Activated CD8-positive, alpha-beta memory T cell treated with anti-CD3 and anti-CD28 coated beads, Interleukin-2, amount 50 U/mL, for 4 hours (primary cell): ENCODE results near the gene GMEB2.
"Not testable (repeated sequence)": the region's sequence is repeated elsewhere in the genome, so short reads cannot be mapped to it uniquely, and the experiment has no call there.

ENCODE experiments used
- DNase-seq: peaks from one replicate; pipeline ENCODE4 v3.0.0-alpha.2; 2020

The GMEB2 gene

DNA sequence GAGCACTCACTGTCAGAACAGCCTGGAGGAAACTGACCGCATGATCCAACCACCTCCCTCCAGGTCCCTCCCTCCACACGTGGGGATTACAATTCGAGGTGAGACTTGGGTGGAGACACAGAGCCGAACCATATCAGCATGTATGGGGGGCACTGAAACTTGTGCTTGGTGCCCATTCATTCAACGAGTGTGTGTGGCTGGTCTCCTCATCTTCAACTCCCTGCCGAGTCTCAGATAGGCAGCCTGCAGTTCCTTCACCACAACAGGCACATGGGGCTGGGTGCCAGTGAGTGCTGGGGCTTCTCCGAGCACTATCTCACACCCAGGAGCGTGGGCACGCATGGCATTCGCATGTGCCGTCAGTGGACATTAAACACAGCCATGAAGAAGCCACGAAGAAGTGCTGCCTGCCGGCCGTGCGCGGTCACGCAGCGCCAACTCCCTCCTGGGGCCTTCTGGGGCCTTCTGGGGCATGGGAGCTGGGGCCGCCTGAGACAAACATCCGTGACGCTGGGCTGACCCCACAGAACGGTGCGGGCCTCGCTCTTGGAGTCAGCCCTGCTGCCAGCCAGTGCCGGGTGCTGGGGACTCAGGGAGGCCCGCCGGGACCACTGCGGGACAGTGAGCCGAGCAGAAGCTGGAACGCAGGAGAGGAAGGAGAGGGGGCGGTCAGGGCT is 30.5 kb upstream of the GMEB2 start:
- no peak for DNase-seq

DNA sequence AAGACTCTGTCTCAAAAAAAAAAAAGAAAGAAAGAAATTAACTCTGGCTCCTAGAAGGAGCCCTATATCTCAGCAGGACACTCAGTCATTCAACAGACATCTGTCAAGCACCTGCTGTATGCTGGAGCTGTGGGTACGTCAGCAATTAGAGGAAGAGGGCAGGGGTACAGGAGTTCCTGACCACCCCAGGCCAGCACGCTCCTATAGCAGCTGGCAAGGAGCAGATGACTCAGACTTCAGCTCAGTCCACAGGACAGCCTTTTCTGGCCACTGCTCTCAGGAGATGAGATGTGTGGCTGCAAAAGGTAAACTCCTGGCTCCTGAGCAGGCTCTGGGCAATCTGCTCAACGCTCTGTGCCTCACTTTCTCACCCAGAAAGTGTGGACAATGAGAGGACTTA is 29.6 kb upstream of the GMEB2 start:
- DNase-seq = no peak

GRCh38 chr20:63655249-63655648 is 28.3 kb upstream of the GMEB2 start:
- DNase-seq = no peak

DNA sequence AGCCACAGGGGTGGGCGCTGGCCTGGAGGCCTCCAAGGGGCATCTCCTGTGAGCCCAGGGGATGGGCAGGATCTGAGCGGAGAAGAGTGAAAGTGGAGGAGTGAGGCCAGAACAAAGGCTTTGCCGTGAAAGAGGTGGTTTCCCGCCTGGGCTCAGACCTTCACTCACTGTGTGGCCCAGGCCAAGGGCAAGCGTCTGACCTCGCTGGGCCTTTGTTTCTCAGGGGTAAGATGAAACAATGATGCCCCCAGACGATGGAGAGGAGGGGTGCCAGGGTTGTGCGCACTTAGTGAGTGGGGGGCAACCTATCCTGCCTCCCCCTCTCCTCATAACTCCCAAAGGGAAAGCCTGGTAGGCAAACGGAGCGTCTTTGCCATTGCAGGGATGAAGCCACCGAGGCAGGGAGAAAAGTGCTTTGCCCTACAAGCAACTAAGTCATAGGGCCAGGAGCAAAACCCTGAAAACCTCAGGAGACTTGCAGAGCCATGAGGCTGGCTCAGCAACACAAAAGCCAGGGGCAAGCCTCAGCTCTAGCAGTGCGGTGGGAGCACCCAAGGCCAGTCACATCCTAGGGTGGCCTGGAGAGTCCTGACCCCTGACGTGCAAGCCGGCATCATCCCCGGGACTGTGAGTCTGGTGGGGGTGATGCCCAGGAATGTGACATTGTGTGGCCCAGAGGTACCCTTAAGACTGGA is 27.2 kb upstream of the GMEB2 start:
- DNase-seq = no peak

DNA sequence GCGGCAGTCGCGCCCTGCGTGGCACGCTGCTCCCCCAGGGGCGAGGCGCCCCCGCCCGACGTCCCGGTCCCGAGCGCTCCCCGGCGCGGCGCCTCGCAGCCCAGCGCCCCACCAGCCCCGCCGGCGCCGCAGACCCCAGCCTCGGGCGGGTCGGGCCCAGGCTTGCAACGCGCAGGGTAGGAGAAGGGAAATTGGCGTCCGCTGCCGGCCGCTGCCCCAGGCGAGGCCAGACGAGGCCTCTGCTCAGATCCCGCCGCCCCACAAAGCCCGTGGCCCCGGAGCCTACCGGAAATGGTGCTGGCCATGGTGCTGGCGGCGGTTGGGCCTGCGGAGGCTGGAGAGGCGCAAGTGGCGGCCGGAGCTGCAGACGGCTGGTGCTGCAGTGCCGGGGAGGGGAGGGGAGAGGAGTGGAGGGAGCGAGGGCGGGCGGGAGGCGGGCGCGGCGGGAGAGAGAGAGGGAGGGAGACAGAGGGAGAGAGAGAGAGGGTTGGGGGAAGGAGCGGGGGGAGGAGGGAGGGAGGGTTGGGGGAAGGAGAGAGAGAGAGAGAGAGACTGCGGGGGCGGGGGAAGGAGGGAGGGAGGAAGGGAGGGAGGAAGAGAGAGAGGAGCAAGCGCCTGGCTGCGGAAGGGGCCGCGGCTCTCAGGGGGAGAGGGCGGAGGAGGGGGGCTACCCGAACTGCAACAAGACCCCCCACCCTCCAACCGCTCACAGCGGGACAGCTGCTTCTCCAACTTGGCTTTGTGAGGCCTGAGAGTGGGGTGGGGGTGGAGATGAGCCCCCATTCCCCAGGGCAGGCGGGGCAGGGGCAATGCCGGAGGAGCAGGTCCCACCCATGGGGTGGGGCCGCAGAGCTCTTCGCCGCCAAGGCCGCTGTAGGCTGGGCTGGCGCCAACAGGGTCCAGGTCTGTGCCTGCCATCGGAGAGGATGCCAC is 26.4 kb upstream of the GMEB2 start, which contains the start of gene STMN3:
STMN3 (minus strand) TSS at position 384 of the 933 bp plus-strand sequence; CDS start at position 305, 79 bp downstream.
- peak; percentile 64 for DNase-seq

DNA sequence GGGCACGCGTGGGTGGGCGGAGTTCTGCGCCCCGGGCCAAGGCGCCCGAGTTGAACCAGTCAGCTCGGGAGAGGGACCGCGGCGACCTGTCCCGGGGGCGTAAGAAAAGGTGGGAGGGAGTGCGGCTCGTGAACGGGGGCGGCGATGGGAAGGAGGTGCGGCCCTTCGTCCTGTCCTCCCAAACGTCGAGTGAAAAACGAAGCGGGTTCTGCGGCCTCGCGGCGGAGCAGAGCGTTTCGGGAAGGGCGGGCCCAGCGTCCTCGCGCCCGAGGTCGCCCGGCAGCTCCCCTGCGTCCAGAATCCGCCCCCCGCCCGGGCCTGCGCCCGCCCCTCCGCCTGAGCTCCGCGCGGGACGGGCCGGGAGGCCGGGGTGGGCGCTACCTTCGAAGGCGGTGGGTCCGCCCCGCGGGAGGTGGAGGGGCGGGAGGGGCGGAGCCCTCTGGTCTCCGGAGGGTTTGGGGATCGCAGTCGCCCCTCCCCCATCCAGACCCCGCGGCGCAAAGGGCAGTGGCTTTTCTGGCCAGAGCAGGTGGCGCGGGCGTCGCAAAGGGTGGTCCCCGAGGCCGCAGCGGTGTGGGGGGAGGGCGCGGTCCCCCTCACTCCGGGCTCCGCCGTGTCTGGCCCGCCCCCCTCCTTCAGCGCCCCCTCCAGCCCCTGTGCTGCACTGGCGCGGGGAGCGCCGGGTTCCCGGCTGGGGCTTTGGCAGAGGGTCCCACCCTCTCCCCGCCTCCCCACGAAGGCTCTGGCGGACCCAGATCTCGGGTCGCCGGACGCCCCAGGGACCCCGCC is 25.5 kb upstream of the GMEB2 start:
- DNase-seq = peak; percentile 61

DNA sequence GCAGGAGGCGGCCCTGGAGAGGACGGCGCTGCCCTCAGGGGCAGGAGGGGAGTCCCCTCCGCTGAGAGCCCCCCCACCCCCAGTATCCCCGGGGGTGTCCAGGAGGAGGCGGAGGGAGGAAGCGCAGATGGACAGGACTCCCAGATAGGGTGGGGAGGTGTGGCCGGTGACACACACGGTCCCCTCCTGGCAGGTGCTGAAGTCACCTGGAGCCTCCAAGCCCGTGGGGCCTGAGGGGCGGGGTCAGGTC is 25.0 kb upstream of the GMEB2 start:
- DNase-seq = no peak

DNA sequence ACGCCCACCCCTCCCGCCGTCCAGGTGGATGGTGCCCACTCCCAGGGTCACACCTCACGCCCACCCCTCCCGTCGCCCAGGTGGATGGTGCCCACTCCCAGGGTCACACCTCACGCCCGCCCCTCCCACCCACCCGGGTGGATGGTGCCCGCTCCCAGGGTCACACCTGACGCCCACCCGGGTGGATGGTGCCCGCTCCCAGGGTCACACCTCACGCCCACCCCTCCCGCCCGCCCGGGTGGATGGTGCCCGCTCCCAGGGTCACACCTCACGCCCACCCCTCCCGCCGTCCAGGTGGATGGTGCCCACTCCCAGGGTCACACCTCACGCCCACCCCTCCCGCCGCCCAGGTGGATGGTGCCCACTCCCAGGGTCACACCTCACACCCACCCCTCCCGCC is 23.6 kb upstream of the GMEB2 start:
- DNase-seq = not testable (repeated sequence)

DNA sequence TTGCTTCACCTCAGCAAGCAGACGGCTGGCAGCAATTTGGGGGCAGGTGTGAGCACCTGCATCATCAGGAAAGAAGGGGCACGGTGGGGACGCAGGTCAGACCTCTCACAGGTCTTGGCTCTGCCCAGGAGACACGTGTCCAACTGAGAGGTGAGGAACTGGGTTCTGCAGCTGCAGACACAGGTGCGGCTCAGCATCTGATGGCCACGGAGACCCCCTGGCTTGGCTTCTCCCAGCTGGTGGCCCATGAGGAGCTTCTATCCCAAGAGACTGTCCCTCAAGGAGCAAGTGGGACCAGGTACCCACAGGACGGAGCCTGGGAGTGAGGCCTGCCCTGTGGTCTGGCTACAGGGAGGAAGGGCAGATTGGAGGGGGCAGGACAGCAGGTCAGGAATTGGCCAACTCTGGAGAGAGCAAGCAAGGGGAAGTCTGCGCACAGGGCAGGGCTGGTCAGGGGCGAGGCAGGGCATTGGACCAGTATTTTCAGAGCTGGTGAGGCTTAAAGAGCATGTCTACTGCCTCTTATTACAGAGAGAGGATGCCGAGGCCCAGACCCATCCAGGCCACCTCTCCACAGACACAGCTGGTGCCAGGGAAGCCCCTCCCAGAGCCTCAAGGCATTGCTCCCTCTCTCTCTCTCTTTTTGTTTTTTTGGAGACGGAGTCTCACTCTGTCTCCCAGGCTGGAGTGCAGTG is 22.1 kb upstream of the GMEB2 start:
- no peak for DNase-seq

DNA sequence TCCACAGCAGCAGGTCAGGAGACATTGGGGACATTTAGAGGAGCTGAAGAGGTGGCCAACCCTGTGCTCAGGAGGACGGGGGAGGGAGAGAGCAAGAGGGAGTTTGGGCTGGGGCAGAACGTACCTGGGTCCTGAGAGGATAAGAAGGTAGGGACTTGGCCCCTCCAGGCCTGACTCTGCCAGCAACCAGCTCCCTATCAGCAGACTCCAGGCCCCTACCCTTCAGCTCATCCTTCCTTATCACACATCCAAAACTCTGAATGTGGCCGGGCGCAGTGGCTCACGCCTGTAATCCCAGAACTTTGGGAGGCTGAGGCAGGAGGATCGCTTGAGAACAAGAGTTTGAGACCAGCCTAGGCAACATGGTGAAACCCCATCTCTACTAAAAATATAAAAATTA is 21.3 kb upstream of the GMEB2 start:
- no peak for DNase-seq

DNA sequence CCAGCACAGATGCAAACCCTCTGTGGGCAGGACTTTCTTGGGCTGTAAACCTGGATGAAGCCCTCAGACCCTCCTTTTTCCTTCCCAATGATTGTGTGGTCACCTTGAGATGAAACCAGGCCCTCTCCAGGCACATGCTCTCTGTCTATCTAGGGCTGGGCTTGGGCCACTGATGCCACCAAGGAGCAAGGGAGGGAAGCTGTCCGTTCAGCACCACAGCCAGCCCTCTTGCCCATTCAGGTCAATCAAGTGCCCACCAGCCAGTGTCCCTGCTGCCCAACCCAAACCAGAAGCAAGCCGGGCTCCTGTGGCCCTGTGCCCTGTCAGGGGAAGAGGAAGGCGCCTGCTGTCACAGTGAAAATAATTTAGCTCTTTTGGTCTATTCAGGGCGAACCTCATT is 18.3 kb upstream of the GMEB2 start:
- DNase-seq = no peak

- DNase-seq = no peak
Observed at GRCh38 chr20:63643946-63644345, 17.0 kb upstream of the GMEB2 start.

DNA sequence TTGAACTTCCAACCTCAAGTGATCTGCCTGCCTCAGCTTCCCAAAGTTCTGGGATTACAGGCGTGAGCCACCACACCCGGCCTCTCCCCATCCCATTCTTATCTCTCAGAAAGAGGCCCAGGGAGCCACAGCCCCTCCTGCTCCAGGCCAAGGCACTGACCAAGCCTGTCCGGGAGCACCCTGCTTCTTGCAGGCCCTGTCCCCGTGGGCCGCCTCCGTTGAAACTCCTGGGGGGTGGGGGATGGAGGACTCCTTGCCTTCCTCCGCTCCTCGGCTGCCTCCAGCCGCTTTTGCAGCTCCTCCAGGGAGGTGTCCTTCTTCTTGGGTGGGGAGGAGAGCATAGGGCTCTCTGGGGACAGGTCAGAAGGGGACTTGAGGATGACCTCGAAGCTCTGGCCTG is 16.6 kb upstream of the GMEB2 start:
- DNase-seq = no peak

DNA sequence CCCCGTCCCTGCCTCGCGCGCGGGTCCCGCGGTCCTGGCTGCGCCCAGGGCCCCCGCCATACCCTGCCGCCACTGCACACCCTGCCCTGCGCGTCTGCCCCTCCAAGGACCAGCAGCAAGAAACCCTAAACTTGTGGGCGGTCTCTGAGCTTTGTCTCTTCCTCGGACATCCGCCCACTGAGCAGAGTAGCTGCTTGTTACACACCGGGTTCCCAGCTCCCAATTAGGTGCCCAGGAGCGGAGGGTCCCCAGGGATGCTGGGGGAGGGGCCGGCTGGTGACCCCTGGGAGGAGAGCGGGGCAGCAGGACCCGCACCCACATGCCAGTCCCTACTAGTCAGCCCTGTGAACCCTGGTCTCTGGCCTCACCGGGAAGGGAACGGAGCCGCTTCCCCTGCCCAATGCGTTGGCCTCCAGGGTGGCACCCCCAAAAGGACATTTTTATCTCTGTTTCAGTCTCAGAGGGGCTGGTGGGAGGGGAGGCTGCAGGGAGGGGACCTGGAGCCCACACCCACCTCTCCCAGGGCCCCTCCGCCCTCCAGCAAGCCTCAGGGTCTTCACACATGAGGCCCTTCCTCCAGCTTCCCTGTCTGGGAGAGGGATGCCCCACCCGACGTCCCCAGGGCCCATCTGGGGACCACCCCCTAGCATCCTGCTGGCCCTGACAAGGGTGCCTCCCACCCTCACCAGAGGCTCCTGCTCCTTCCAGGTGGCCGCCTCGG is 15.8 kb upstream of the GMEB2 start:
- peak; percentile 31 for DNase-seq

- peak; percentile 98 for DNase-seq
Observed at GRCh38 chr20:63641792-63642523, 15.1 kb upstream of the GMEB2 start.

DNA sequence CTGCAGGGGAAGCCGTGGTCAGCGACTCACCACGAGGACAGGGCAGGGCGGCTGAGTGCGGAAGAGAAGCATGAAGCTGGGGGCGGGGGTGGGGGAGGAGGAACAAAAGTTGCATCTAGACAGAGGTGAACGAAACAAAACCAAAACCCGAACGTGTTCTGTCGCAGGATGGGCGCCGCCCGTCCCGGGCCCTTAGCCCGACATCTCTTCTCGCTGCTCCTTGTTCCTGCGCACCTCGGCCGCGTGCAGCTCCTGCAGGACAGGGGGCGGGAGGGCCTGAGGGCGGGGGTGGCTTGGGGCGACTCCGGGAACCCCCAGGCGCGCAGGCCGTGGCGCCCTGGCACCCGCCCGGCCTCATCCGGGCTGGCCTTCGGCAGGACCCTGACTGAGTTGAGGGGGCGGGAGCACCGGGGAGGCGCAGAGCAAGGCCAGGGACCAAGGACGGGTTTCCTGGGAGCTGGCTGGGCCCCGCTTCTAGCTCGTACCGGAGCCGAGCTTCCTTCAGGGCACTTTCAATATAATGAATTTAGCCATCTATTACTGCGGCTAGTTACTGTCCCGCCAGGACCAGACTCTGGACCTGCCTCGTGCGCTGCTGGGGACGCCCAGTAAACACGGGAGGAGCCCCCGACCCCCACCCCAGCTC is 14.4 kb upstream of the GMEB2 start:
- peak; percentile 58 for DNase-seq

GRCh38 chr20:63640686-63641085 is 13.8 kb upstream of the GMEB2 start:
- DNase-seq = peak; percentile 30

DNA sequence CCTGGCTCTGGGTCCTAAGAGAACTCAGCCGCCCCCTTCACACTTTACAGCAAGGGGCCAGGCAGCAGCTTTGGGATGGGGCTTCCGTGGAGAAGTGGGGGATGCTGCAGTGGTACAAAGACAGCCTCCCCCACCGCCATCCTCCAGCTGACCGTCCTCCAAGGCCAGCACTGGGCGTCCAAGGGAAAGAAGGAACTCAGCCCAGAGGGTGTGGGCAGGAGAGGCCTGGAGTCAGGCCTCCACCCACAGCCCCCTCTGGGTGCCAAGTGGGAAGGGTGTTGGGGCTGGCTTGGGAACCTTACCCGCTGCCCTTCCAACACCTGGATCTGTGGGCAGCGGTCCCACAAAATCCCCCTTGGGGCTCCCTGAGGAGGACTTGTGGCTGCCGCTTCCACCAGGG is 13.2 kb upstream of the GMEB2 start:
- DNase-seq = no peak

DNA sequence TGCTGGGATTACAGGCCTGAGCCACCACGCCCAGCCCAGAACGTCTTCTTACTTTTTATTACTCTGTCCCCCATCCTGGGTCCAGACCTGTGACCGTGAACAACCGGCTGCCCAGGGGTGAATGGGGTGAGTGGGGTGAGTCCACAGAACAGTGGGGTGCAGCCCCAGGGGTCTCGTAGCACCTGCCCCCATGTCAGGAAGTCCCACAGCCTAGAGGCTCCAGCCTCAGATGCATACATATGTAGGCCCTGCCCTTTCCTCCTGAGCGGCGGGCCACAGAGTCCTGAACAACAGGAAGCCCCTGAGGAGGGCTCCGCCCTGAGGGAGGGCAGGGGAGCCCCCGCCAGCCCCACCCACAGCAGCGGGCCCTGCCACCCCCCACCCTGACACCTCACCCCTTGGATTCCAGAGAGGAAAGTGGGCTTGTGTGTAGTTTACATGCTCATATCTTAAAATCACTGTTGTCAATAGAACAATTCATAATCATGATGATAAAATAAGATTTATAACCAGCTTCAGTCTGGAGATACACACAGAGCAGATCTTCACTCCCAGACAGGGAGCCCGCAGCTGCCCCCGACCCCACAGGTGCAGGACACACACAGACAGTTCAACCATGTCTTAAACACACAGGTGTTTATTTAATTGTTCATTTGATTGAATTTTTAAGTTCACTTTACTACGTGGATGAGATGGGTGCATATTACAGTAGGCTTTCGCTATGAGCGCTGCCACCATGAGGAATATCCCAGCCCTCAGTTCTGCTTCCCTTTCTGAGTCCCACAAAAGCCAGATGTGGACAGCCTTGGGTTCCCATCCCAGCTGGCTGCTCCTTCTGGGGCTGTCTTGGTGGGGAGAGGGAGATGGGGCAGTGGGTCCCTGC is 12.4 kb upstream of the GMEB2 start:
- DNase-seq = peak; percentile 73
